Ishikawa (cell line): ENCODE results near the gene ADH1A.

ENCODE experiments used
- EGR1 ChIP-seq: IDR thresholded peaks from 2 replicates; pipeline ENCODE4 v1.6.1; 2012
- EP300 ChIP-seq: IDR thresholded peaks from 2 replicates; pipeline ENCODE4 v1.6.1; 2012; ENCODE audit warnings: borderline replicate concordance
- FOXM1 ChIP-seq: IDR thresholded peaks from 2 replicates; pipeline ENCODE4 v1.6.1; 2012; ENCODE audit warnings: low read depth, borderline replicate concordance
- MAX ChIP-seq: IDR thresholded peaks from 2 replicates; pipeline ENCODE4 v1.6.1; 2012
- NFIC ChIP-seq: IDR thresholded peaks from 2 replicates; pipeline ENCODE4 v1.6.1; 2012
- RAD21 ChIP-seq: IDR thresholded peaks from 2 replicates; pipeline ENCODE4 v1.6.1; 2012; ENCODE audit warnings: low read depth
- YY1 ChIP-seq: IDR thresholded peaks from 2 replicates; pipeline ENCODE4 v1.6.1; 2012; ENCODE audit warnings: low read depth
- TF ChIP-seq, protein P1 (sequence below): IDR thresholded peaks from 2 replicates; pipeline ENCODE4 v1.6.1; 2012

DNA sequence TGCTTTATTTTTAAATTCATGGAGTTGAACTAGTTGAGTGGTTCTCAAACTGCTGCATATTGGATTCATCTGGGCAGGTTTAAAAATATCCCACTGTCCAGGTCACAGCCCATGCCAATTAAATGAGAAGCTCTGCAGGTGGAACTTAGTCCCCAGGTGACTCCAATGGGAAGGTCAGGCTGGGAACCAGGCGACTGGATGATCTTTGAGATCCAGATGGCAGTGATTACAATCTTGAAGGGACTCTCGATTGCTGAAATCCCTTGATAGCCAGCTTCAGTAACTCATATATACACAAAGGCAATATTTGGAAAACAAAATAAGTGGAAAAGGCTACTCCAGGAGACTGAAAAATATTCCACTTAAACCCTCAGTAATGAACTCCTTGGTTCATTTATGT is 8.1 kb downstream of the ADH1A start:
- TF ChIP-seq FOXM1 (no peak), EGR1 (no peak), NFIC (no peak), RAD21 (no peak), MAX (no peak), EP300 (no peak), YY1 (no peak)
- TF ChIP-seq, protein P1, sequence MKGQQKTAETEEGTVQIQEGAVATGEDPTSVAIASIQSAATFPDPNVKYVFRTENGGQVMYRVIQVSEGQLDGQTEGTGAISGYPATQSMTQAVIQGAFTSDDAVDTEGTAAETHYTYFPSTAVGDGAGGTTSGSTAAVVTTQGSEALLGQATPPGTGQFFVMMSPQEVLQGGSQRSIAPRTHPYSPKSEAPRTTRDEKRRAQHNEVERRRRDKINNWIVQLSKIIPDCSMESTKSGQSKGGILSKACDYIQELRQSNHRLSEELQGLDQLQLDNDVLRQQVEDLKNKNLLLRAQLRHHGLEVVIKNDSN: no peak
